ENCODE results near the gene CMC4.

The CMC4 gene, protein sequence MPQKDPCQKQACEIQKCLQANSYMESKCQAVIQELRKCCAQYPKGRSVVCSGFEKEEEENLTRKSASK

DNA sequence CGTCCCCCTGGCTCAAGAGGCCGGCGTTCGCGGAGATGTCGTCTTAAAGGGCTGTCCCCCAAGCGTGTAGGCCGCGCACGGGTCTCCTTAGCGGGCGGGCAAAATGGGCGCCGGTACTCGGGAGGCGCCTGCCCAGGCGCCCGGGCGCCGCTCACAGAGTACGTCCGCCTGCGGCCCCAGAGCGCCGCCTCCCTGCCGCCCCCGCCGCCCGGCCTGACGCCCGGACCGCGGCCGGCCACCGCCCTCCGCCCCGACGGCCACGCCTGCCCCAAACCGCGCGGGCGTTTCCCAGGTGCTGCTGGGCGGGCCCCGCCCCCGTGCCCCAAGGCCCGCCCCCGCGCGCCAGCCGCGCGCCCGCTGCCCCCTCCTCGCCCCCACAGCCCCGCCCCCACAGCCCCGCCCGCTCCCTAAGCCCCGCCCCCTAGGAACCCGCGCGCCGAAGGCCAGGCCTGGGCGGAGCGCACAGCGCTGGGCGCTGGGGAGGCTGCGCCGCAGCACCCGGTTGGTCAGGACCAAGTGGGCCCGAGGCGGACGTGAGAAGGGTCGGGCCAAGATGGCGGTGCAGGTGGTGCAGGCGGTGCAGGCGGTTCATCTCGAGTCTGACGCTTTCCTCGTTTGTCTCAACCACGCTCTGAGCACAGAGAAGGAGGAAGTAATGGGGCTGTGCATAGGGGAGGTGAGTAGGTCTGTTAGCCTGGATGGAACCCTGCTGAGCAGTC, at the start of gene CMC4, which contains the start of the genes BRCC3 and MTCP1:
Gene CMC4, minus strand, starts transcription at position 162 of the 719 bp plus-strand sequence. CDS start 7,113 bp downstream, outside the sequence.
Gene BRCC3, plus strand, starts transcription at position 534 of the 719 bp plus-strand sequence. Its CDS starts 20 bp downstream, at position 554.
Gene MTCP1, minus strand, starts transcription at position 162 of the 719 bp plus-strand sequence. CDS start 5,126 bp downstream, outside the sequence.
- peak; percentile 78 for DNase-seq

DNA sequence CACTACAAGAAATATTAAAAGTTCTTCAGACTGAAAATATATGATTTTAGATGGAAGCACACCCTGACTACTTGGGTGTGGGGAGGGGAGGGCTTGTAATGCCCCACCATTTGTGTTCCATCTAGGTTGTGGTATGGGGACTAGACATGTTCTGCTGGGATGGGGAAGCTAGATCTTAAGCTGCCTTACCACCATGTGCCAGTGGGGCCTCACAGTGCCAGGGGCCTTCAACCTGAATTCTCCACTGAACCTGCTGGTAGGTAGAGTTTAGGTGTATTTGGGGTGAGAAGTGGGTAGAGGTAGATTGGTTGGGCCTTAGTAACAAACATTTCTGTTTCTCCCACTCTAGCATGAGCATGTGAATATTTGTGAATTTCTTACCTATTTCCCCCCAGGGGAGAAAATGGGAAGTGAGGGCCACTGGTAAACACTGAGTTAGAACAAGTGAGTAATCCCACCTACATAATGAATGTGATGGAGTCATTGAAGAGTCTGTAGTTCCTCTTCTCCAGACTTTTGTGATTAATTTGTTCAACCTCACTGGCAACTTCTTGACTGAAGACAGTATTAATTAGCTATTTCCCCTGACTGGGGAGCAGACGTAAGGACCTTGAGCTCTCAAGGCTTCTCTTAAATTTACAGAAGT, 44.4 kb upstream of the CMC4 start:
- DNase-seq, result no peak

DNA sequence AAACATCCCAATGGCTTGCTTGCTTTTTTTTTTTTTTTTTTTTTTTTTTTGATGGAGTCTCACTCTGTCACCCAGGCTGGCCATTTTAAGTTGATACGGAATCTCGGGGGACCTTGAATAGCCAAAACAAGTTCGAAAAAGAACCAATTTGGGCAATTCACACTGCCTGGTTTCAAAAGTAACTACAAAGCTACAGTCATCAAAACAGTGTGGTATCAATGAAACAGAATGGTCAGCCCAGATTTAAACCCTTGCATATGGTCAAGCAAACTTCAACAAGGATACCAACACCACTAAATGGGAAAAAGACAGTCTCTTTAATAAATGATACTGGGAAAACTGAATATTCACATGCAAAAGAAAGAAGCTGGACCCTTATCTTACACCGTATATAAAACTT, 42.2 kb upstream of the CMC4 start:
- no peak for DNase-seq

DNA sequence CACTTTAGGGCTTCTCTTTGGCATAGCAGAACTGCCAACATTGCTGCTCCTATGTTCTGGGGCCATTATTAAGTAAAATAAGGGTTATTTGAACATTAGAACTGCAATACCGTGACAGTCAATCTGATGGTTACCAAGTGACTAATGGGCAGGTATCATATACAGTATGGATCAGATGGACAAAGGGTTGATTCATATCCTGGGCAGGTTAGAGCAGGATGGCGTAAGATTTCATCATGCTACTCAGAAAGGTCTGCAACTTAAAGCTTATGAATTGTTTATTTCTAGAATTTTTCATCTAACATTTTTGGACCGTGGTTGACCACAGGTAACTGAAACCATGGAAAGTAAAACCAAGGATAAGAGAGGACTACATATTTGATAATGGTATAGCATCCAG, 41.2 kb upstream of the CMC4 start:
- no peak for DNase-seq

DNA sequence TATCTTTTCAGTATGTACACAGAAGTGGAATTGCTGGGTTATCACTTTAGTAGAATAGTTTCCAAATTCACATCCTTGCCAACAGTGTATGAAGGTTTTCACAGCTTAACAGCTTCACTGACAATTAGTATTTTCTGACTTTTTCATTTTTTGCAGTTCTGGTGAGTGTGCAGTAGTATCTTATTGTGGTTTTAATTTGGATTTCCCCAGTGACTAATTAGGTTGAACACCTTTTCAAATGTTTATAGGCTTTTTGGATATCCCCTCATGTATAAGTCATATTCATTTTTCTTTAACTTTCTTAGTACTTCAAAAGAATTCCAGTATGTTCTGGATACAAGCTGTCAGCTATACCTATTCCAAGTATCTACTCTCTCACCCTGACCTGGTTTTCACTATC, 37.5 kb upstream of the CMC4 start:
- DNase-seq, result no peak

DNA sequence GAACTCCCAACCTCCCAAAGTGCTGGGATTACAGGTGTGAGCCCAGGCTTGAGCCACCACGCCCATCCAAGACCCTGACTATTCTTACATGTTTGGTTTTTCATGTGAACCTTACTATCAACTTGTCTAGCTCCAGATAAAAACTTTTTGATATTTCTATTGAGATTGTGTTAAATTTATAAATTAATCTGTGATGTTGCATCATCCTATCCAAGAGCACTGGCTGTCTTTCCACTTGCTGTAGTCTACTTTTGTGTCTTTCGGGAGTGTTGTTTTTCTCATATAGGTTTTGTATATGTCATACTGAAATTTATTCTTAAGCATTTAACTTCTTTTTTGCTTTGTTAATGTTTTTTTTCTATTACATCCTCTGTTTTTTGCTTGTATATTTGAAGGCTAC, 35.0 kb upstream of the CMC4 start:
- no peak for DNase-seq

DNA sequence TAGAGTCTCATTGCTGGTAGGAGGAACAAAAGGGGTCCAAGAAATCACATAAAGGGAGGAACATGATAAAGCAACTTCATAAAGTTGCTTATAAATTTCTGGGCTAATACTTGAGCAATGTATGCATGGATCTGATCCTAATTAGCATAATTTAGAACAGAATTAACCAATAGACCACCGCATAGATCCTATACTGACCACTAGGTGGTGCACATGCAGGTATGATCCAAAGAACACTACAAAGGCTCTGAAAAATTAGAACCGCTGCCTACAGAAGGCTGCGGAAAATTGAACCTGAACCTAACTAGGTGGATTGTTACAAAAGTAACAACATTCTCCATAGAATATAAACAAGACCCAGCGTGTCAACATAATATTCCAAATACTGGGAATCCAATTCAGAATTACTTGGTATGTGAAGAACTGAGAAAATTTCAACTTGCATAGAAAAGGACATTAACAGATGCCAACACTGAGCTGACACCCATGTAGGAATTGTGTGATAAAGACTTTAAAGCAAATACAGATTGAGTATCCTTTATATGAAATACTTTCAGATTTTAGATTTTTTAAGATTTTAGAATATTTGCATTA, 23.6 kb upstream of the CMC4 start:
- no peak for DNase-seq

DNA sequence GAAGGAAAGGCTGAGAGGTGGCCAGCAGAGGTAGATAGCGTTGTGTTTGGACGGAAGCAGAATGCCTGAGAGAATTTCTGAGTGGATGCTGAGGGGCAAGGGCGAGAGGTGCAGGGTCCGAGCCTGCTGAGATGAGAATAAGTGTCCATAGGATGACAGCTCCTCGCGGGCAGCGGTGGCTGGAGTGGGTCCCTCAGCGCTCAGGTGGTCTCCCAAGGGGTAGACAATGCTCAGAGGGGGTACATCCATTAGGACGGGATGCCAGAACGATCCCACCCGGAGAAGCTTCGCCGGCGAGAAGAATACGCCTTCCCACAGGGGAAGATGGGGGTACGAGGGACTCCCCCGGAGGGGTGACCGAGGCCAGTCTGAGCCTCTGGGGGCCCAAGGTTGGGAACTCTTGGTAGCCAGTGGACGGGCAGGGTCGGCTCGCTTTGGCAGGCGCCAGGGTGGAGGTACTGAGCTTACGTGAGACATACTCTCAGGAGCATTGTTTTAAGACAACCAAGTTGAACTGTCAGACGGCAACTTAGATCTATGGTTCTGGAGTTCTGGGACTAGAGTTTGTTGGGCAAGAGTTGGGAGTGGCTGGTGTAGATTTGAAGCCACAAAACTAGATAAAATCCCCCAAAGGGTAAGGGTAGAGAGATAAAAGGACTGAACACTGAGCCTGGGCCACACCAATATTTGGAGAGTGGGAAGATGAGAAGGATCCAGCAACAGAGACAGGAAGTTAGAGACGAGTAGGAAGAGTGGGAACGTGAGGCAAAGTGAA, 16.2 kb upstream of the CMC4 start:
- DNase-seq, result no peak

DNA sequence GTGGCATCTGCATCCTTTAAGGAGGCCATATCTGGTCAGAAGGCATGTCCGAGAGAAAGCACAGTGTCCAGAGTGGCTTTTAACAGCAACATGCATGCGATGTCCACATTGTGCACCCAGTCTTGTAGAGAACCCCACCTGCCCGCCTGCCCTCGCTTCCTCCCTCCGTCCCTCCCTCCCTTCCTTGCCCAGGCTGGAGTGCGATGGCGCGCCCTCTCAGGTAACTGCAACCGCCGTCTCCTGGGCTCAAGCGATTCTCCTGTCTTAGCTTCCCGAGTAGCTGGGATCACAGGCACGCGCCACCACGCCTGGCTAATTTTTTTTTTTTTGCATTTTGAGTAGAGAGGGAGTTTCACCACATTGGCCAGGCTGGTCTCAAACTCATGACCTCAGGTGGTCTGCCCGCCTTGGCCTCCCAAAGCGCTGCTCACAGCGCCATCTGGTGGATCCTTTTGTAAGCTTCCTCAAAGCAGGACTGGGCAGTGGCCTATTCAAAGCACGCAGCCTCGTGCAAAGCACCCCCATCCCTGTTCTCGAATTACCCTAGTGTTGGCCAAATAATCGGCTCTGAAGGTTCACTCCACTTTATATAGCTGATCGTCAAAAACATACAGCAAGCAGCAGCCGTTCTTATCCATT, 15.4 kb upstream of the CMC4 start:
- peak; percentile 48 for DNase-seq

DNA sequence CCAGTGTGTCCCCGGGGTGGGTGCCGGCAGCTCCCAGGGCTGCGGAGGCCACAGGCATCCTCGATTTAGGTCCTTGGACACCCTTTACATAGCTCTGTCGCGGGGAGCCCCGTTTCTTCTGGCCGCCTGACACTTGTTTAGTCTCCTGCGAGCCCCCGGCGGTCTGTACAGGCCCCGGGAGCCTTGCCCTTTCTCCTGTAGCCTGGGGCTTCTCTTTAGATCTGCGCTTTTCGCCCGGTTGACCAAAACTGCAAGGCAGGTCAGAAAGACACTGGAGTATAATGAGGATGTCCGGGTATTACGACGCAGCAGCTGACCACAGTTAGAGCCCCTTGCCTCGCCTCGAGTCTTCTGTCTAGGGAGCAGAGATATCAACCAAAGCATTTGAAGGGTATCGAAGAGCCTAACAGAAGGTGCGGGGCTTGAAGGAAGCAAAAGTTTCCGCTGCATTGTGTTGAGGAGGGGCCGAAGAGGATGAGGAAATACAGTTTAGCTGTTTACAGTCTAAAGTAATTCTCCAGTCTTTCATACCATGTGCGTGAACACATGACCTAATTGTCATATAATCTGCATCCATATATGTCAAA, 851 bp upstream of the CMC4 start:
- no peak for DNase-seq

DNA sequence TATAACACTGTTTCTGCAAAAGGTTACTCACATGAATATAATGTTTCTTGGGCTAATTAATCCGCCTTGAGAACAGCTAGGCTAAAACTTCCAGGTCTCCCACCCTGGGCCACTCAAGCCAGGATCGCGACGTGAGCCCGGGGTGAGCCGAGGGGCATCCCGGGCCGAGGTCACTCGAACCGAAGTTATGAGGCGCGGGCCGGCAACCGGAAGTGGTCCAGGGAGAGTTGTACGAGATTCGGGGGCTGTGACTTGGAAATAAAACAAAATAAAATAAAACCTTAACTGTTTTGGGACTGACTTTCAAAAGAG, 317 bp downstream of the CMC4 start:
- DNase-seq, result no peak

DNA sequence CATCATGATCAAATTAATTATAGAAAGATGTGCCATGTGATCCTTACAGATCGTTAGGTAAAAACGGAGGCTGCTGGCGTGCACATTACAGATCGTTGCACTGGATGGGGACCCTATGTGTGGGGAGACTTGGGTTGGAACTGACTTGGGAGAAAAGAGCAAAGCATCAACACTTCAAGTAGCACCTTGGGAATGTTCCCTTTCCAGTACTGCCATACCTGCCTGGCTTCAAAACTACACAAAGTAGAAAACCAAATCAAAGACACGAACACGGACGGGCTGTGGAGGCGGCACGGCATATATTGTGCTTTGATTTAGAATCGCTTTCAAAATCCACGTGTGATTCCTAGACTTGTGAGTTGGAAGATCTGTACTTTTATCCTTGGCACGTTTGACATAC, 898 bp downstream of the CMC4 start:
- DNase-seq, result no peak

DNA sequence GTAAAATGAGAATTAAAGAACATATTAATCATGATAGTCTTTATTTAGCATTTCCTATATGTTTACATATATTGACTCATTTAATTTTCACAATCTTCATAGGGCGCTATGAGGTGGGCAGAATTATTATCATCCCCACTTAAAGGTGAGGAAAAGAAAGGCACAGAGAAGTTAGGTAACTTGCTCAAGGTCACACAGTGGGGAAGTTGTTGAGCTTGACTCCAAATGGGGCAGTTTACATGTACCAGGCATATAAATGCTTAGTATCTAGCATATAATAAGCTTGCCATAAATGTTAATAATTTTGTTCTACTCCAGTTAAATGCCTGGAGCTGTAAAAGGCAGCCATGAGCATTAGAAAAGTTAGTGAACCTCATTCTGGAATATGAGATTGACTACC, 1.5 kb downstream of the CMC4 start:
- DNase-seq, result no peak

DNA sequence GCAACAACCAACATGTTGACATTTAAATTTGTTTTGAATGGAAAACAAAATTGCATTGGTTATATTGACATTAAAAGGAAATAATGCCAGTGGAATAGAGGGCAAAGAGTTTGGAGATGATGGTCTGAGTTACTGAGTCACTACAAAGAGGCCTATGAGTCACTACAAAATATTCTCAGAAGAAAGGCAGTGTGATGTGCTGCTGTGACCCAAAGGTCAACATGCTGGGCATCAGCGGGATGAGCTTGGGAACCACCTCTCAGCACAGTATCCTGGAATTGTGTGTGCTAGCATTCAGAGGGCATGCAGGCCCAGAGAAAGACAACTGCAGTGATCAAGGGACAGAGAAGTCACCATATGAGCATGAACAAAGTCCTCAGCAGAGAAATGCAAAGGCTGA, 2.8 kb downstream of the CMC4 start:
- no peak for DNase-seq

DNA sequence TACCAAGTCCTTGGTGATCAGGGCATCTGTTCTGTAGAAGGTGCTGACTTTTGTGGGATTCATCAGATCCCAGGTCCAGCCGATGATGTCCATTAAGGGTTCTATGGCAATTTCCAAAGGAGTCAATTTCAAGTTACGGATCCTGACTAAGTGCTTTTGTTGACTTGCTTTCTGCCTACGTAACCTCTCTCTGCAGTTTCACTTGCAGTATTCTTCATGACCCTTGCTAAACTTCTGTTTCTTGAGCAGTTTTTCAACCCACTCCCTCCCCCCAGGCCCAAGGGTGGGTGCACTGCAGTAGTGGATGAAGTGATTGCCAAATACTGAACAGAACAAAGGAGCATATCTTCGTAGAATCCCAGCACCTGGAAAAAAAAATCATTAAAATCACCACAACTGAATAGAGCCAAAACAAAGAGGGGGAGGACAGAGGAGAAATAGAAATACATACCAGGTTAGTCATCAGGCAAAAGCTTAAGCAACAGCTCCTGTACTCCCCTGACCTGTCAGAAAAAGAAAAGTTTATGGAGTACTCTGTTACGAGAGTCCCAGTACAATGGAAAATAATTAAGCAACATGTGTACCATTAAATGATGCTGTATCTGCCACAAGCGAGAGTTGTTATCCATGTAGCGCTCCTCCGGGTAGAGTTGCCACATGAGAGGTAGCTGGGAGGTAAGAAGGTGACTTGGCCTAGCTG, 5.8 kb downstream of the CMC4 start:
- DNase-seq, result no peak

DNA sequence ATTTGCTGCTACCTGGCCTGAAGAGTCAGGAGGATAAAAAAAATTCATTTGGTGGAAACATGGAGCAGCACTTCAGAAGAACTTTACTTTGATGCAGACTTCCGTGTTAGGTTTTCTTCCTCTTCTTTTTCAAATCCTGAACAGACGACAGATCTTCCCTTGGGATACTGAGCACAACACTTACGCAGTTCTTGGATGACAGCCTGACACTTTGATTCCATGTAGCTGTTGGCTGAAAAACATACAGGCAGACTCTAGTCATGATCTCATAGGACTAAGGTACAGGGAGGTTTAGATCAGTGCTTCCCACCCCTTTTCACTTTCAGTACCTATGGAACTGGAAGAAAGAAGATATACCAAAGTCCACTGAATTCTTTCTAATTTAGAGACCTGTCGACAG, 9.2 kb downstream of the CMC4 start:
- no peak for DNase-seq

DNA sequence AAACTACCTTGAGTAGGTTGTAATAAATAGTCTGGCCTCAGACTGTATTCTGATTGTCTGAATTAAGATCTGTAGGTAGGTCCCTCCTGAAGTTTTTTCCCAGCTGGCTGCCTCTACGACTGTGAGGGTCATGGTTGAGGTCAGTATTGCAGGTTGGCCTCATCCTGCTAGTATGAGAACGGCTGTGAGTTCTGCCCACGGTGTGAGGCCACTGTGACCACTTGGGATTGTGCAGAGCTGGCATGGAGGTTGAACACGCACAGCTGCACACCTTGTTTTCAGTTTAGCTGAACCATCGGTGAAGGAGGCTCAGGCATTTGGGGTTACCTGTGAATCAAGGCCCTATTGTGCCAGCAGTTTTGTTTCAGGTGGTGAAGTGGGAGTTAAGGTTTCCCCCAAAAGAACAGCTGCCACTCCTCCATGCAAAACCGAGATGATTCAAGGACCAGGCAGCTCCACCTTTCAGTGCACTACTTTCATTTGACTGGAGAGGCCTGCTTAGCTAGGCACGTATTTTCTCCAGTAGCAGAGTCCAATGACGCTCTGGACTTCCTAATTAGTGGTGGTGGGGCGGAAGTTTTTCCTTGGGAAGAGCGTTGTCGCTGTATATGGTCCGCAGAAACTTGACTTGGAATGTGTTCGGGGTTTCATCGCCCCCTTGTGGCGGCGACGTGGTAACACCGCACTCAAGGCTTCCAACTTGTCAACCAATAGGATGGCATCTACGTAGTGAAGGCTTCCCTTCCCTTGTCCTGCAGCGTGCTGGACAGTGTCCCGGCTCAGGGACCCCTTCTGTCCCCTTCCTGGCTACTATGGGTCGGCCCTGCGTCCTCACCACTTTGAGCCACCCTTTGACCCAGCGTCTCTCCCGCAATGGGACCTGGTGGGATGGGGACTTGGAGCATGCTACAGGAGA, 13.8 kb downstream of the CMC4 start:
- peak; percentile 50 for DNase-seq

DNA sequence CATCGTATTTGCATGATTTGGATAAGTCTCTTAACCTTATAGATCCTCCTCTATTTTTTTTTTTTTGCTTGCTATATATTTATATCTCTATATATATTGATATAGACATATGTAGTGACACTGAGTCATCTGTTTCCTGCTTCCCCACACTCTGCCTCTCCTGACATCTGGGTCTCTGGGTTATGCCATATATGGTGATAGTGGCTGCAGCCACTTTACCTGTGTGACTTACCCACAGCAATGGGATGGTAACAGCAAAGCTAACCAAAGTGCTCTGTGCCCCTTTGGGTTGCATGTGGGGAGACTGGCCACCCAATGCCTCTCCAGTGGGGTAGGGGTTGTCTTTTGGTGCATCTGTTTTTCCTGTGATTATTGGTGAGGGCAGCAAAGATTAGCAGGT, 14.5 kb downstream of the CMC4 start:
- no peak for DNase-seq

DNA sequence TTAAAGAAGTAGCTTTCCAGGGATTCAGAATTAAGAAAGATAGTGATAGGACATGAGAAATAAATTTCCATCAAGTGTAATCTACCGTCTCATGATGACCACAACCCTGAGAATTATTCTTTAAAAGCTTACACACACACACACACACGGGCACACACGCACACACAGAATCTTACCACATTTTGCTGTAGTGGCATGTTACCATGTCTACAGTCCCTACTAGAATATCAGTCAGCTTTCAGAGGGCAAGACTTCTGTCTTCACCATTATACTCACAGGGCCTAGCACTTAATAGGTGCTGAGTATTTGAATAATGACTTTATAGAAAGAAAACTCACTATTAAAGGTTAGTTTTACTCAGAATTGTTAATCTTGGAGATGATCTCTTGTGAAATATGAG, 15.4 kb downstream of the CMC4 start:
- no peak for DNase-seq

DNA sequence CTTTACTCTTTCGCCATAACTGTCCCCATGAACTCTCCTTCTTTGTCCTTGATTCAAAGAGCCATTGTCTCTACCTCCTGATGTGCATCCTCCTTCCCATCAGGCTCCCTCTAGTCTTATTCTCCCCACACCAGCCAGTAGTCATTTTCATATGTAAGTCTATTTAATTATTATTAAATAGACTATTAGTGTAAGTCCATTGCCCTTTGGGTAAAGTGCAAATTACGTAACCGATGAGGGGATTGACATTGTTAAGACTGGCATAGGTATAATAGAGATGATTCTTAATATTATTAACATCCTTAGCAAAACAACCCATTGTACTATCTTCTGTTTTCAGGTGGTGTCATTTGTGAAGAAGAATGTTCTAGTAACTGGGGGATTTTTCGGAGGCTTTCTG, 16.7 kb downstream of the CMC4 start:
- no peak for DNase-seq

DNA sequence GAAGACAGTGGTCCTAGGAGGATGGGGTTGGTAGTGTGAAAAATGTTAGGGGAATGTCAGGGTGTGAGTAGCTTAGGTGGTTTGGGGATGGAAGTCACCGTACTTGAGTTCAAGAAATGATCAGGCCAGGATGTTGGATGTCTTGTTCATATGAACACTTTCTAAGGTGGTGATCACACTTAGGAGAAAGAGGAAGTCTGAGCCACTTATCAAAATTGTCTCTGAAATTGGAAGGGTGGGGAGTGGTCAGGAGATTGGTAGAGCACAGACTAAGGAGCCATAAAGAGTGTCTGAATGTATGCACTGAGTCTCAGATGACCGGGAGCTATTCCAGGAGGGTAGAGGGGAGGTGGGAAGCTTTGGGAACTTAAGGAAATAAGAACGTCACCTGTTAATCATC, 17.3 kb downstream of the CMC4 start:
- DNase-seq, result no peak
